Peyer's patch (tissue), 4 donors: Measurements from ENCODE around the gene ITGA7. TPM values are rescaled to one million over a fixed set of nuclear protein-coding genes. Genes with fewer than 3 reads are reported as not detected.

Experiments used
- DNase-seq, 3 donors: peaks; one replicate each; pipeline ENCODE4 v3.0.0-alpha.2; 2017 to 2019
- H3K27ac ChIP-seq, 4 donors: fragments of 200-600 bp; sonication (generic); one replicate each; pipeline ENCODE4 v1.5.1; 2016 to 2019
- H3K27me3 ChIP-seq, 2 donors: fragments of 200-600 bp; sonication (generic); one replicate each; pipeline ENCODE4 v1.5.1; 2019
- H3K36me3 ChIP-seq, 3 donors: fragments of 200-600 bp; sonication (generic); one replicate each; pipeline ENCODE4 v1.5.1; 2016 to 2019
- H3K4me1 ChIP-seq, 4 donors: fragments of 200-600 bp; sonication (generic); one replicate each; pipeline ENCODE4 v1.5.1; 2016 to 2019
- H3K4me3 ChIP-seq, 4 donors: fragments of 200-600 bp; sonication (generic); 1 replicate in 3 of 4; 2 replicates in 1 of 4; pipeline ENCODE4 v1.5.1; 2016 to 2019; ENCODE audit warnings: mild to moderate bottlenecking in 1 of 4
- H3K9me3 ChIP-seq, 4 donors: fragments of 200-600 bp; sonication (generic); one replicate each; pipeline ENCODE4 v1.5.1; 2016 to 2019; ENCODE audit warnings: mild to moderate bottlenecking in 1 of 4
- POLR2A ChIP-seq, 2 donors: fragments of 450-650 bp; IDR thresholded peaks; one replicate each; pipeline ENCODE4 v1.5.1; 2017; ENCODE audit warnings: antibody characterized with exemption in 2 of 2, mild to moderate bottlenecking in 2 of 2, moderate library complexity in 2 of 2
- total RNA-seq, 4 donors: library from RNA; depleted of rRNA; stranded (reverse); fragments of >200 nt; gene quantifications; one replicate each; pipeline ENCODE4 v1.1.0, GENCODE V29; 2016
- TF ChIP-seq, protein P1 (sequence below), 6 experiments: fragments of 450-650 bp in 4 of 6; fragments of 200-600 bp in 2 of 6; sonication (generic) in 1 of 6; IDR thresholded peaks; one replicate each; pipeline ENCODE4 v1.5.1; 2017 to 2019; ENCODE audit warnings: antibody characterized with exemption in 6 of 6, mild to moderate bottlenecking in 3 of 6, moderate library complexity in 1 of 6

Gene ITGA7
- total RNA-seq, 4 donors from 2014 or later: 13.1 to 29.0 (median 27.0) TPM

DNA sequence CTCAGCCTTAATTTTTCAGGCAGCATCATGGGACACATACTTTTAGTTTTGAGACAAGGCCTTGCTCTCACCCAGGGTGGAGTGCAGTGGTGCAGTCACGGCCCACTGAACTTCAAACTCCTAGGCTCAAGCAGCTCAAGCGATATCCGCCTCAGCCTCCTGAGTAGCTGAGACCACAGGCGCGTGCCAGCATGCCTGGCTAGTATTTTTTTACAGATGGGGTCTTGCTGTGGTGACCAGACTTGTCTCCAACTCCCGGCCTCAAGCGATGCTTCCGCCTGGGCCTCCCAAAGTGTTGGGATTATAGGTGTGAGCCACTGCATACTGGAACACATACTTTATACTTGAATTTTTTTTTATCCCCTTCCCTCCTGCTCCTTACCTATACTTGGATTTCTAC, 15.2 kb upstream of the ITGA7 start:
- no peak for TF ChIP-seq POLR2A (IDR thresholded peaks at IDR 0.05)
- TF ChIP-seq, protein P1, sequence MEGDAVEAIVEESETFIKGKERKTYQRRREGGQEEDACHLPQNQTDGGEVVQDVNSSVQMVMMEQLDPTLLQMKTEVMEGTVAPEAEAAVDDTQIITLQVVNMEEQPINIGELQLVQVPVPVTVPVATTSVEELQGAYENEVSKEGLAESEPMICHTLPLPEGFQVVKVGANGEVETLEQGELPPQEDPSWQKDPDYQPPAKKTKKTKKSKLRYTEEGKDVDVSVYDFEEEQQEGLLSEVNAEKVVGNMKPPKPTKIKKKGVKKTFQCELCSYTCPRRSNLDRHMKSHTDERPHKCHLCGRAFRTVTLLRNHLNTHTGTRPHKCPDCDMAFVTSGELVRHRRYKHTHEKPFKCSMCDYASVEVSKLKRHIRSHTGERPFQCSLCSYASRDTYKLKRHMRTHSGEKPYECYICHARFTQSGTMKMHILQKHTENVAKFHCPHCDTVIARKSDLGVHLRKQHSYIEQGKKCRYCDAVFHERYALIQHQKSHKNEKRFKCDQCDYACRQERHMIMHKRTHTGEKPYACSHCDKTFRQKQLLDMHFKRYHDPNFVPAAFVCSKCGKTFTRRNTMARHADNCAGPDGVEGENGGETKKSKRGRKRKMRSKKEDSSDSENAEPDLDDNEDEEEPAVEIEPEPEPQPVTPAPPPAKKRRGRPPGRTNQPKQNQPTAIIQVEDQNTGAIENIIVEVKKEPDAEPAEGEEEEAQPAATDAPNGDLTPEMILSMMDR (IDR thresholded peaks at IDR 0.05): no peak
- Histone ChIP-seq H3K4me3 (no peak overlapping the region), H3K36me3 (peaks cover 0 to 38% (median 0%) of the 10 kb centered on the region in 3 donors), H3K9me3 (no peaks in the 10 kb centered on the region), H3K27me3 (no peaks in the 10 kb centered on the region), H3K27ac (no peak overlapping the region), H3K4me1 (peaks cover 10 to 86% (median 18%) of the 10 kb centered on the region in 4 donors)
- no peak for DNase-seq

DNA sequence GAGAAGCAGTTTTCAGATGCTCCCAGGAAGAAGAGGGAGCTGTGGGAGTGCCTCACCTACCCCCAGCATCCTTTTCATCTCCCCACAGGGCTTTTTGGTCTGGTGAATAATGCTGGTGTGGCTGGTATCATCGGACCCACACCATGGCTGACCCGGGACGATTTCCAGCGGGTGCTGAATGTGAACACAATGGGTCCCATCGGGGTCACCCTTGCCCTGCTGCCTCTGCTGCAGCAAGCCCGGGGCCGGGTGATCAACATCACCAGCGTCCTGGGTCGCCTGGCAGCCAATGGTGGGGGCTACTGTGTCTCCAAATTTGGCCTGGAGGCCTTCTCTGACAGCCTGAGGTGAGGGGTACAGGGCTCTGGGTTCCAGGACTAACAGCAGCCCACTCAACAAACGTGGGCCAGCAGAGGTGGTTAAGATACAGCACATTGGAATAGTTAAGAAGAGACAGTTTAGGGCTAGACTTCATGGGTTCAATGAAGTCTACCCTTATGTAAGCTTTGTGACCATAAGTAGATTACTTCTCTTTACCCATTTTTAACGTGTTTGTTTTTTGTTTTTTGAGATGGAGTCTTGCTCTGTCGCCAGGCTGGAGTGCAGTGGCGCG, 14.0 kb upstream of the ITGA7 start:
- peak overlapping the region in 2 of 4 donors; percentile 19 to 43 for H3K4me3 ChIP-seq
- peak overlapping the region in 2 of 4 donors; percentile 94 to 96 for H3K27ac ChIP-seq
- TF ChIP-seq, protein P1 (IDR thresholded peaks at IDR 0.05): no peak
- no peak for TF ChIP-seq POLR2A (IDR thresholded peaks at IDR 0.05)
- H3K36me3 ChIP-seq: peaks cover 0 to 32% (median 0%) of the 10 kb centered on the region in 3 donors
- peaks cover 7 to 87% (median 17%) of the 10 kb centered on the region in 4 donors for H3K4me1 ChIP-seq
- no peaks in the 10 kb centered on the region for H3K27me3 ChIP-seq
- no peak for DNase-seq
- no peaks in the 10 kb centered on the region for H3K9me3 ChIP-seq

DNA sequence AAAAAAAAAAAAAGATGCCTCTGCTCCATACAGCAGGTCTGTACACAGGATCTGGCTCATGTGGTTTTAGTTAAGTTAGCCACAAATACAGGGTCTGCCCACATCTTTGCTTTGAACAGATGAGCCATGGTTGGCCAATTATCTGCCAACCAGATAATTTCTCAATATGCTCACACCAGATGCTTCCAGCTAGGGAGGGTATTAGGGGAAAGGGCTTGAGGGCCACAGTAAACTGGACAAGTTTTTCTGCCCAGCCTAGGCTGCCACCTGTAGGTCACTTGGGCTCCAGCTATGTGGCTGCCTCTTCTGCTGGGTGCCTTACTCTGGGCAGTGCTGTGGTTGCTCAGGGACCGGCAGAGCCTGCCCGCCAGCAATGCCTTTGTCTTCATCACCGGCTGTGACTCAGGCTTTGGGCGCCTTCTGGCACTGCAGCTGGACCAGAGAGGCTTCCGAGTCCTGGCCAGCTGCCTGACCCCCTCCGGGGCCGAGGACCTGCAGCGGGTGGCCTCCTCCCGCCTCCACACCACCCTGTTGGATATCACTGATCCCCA, 13.3 kb upstream of the ITGA7 start:
- H3K9me3 ChIP-seq: no peaks in the 10 kb centered on the region
- H3K27ac ChIP-seq: peak overlapping the region; percentile 31 to 96 (median 82)
- no peak for TF ChIP-seq POLR2A (IDR thresholded peaks at IDR 0.05)
- TF ChIP-seq, protein P1 (IDR thresholded peaks at IDR 0.05): peak in 4 of 6 experiments; percentile 32 to 78 (median 68)
- peaks cover 7 to 82% (median 16%) of the 10 kb centered on the region in 4 donors for H3K4me1 ChIP-seq
- peak in 2 of 3 donors; percentile 77 to 81 for DNase-seq
- H3K27me3 ChIP-seq: no peaks in the 10 kb centered on the region
- peak overlapping the region in 2 of 4 donors; percentile 19 to 43 for H3K4me3 ChIP-seq
- peaks cover 0 to 28% (median 0%) of the 10 kb centered on the region in 3 donors for H3K36me3 ChIP-seq

DNA sequence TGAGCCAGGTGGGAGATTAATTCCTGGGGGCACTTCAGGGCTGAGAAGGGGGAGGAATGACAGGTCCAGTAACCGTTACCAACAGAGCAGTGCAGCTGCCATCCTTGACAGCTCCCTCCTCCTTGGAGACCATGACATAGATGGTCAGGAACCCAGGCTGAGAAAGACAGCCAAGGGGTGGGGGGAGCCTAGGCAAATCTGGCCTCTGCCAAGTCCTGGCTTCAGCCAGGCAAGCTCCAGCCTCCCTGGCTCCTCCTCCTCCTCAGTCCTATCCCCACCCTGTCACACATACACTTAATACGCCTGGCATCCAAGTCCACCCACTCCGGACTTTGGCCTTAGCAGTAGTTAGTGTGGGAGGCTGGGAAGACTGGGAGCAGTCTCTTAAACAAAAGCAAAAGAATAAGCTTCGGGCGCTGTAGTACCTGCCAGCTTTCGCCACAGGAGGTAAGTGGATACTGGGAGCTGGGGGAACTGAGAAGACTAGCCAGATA, 12.4 kb upstream of the ITGA7 start, which contains the start of gene RDH5:
RDH5 (plus strand) TSS at position 323 of the 494 bp plus-strand sequence. CDS start 792 bp downstream, outside the sequence.
- peak; percentile 90 to 94 for TF ChIP-seq POLR2A (IDR thresholded peaks at IDR 0.05)
- TF ChIP-seq, protein P1 (IDR thresholded peaks at IDR 0.05): peak in 3 of 6 experiments; percentile 8 to 41 (median 34)
- peak in 2 of 3 donors; percentile 85 to 91 for DNase-seq
- Histone ChIP-seq H3K4me1 (peaks cover 7 to 80% (median 16%) of the 10 kb centered on the region in 4 donors), H3K36me3 (peaks cover 0 to 19% (median 0%) of the 10 kb centered on the region in 3 donors), H3K9me3 (no peaks in the 10 kb centered on the region), H3K4me3 (peak within 1 kb of the TSS in 2 of 4 donors; percentile 19 to 43), H3K27ac (peak within 1 kb of the TSS; percentile 46 to 96 (median 82)), H3K27me3 (no peaks in the 10 kb centered on the region)

DNA sequence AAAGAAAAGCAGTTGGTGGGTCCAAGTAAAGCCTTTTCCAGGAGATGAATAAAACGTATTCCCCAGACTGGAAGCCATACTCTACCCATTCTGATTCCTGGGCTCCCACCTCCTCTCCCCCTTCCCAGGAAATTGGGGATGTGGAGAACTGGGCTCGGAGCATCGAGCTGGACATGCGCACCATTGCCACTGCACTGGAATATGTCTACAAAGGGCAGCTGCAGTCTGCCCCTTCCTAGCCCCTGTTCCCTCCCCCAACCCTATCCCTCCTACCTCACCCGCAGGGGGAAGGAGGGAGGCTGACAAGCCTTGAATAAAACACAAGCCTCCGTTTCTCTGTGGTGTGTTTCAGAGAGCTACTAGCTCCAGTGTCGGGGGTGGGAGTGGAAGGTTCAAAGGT, 11.7 kb upstream of the ITGA7 start:
- Histone ChIP-seq H3K4me3 (no peak overlapping the region), H3K4me1 (peaks cover 7 to 75% (median 14%) of the 10 kb centered on the region in 4 donors), H3K9me3 (no peaks in the 10 kb centered on the region), H3K27ac (peak overlapping the region; percentile 42 to 96 (median 82)), H3K27me3 (no peaks in the 10 kb centered on the region), H3K36me3 (peaks cover 0 to 12% (median 0%) of the 10 kb centered on the region in 3 donors)
- DNase-seq: peak in 1 of 3 donors; percentile 40
- TF ChIP-seq, protein P1 (IDR thresholded peaks at IDR 0.05): no peak
- TF ChIP-seq POLR2A (IDR thresholded peaks at IDR 0.05): no peak
